GM19351 (cell line): ENCODE data around the gene WWTR1.

Source experiments
- ATAC-seq: cut with Tn5 transposase; IDR thresholded peaks from one replicate; pipeline ENCODE4 v1.9.1; 2021; ENCODE audit warnings: mild to moderate bottlenecking, moderate library complexity; ENCODE audit not compliant: unreplicated experiment

WWTR1 gene

GRCh38 chr3:149474250-149474817, 183.5 kb downstream of the WWTR1 start, which contains the start of gene TM4SF4:
TSS of gene TM4SF4 (plus strand) at chr3:149474697. CDS start at chr3:149474878, 181 bp downstream.
- ATAC-seq = no peak

GRCh38 chr3:149473357-149474249, 184.2 kb downstream of the WWTR1 start:
- no peak for ATAC-seq

- ATAC-seq = no peak
Measured at GRCh38 chr3:149472030-149472797, 185.6 kb downstream of the WWTR1 start.

- ATAC-seq = no peak
Measured at GRCh38 chr3:149470381-149470780, 187.4 kb downstream of the WWTR1 start.

GRCh38 chr3:149468504-149469212, 189.2 kb downstream of the WWTR1 start:
- peak; percentile 93 for ATAC-seq
